Sigmoid colon (tissue), 4 donors: ENCODE results near the gene COL4A1.

Experiments
- CTCF ChIP-seq, 4 experiments: fragments of 450-650 bp in 3 of 4; fragments of 200-600 bp in 1 of 4; IDR thresholded peaks; one replicate each; pipeline ENCODE4 v1.5.1; 2016 to 2019; ENCODE audit warnings: antibody characterized with exemption in 4 of 4, mild to moderate bottlenecking in 3 of 4, moderate library complexity in 2 of 4
- POLR2AphosphoS5 ChIP-seq, 4 donors: sonication (generic); formaldehyde crosslinking; IDR thresholded peaks; one replicate each; pipeline ENCODE4 v1.6.1; 2017; ENCODE audit warnings: antibody characterized with exemption in 4 of 4

GRCh38 chr13:110280231-110280813, 26.6 kb downstream of the COL4A1 start:
- TF ChIP-seq CTCF (IDR thresholded peaks at IDR 0.05) (no peak), POLR2AphosphoS5 (IDR thresholded peaks at IDR 0.05) (no peak)
